Measurements from ENCODE around the gene CDRT4.

DNA sequence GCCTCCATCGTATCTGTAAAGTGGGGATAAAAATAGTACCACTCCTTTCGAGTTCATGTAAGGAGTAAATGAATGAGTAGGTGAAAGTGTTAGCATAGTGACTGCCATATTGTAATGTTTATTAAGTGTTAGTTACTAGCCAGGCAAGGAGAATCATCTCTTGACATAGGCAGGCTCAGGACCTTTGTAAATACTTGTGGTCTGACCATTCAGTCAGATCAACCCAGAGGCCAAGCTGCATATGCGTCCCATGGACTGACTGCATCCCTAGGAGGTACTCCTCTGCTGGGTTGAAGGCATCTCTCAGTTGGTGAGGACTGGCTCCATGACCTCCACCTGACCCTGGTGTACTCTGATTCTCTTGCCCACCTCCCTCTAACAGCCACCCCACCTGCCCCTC is 40.5 kb upstream of the CDRT4 start:
- TF ChIP-seq CTCF (IDR thresholded peaks at IDR 0.05 in 2 of 3, conservative IDR thresholded peaks at IDR 0.05 in 1 of 3; ENCODE audit: control insufficient read depth in 2 of 3, extremely low read depth in 1 of 3, insufficient read depth in 1 of 3, low read depth in 3 of 3, low read length in 3 of 3) (no peak), FOXK2 (IDR thresholded peaks at IDR 0.05) (no peak), SP1 (IDR thresholded peaks at IDR 0.05; ENCODE audit: low read depth, low read length) (no peak), NR2C2 (IDR thresholded peaks at IDR 0.05; ENCODE audit: borderline replicate concordance, control insufficient read depth, insufficient read length, low read depth) (no peak), NRF1 (conservative IDR thresholded peaks at IDR 0.05; ENCODE audit: low read depth, low read length) (no peak), YY1 (IDR thresholded peaks at IDR 0.05; ENCODE audit: low read depth, low read length) (no peak)
